H7 (cell line): ENCODE results near the gene SLC16A10. TPM values are rescaled to one million over a fixed set of nuclear protein-coding genes. Genes with fewer than 3 reads are reported as not detected.
"Not testable (repeated sequence)": the region's sequence is repeated elsewhere in the genome, so short reads cannot be mapped to it uniquely, and the experiment has no call there.

Source experiments
- DNase-seq: peaks from one replicate; pipeline ENCODE4 v3.0.0; 2012
- H3K27me3 ChIP-seq: 2 replicates; pipeline ENCODE4 v1.6.0; 2011; ENCODE audit warnings: mild to moderate bottlenecking, low read length; ENCODE audit not compliant: control insufficient read depth, insufficient read depth
- H3K36me3 ChIP-seq: replicated peaks from 2 replicates; pipeline ENCODE4 v1.5.1; 2011; ENCODE audit warnings: low read length; ENCODE audit not compliant: control insufficient read depth, insufficient read depth
- H3K4me3 ChIP-seq: 2 replicates; pipeline ENCODE4 v1.5.1; 2011; ENCODE audit warnings: low read depth, mild to moderate bottlenecking, control low read depth, low read length, moderate library complexity; ENCODE audit not compliant: insufficient read depth
- total RNA-seq: library from RNA; depleted of rRNA; stranded (reverse); fragments of >200 nt; shearing (Covaris generic); gene quantifications from 2 replicates; pipeline ENCODE4 v1.2.3, GENCODE V29; 2014

SLC16A10 gene
- total RNA-seq, 1 experiment from 2014 or later: 5.1 TPM

DNA sequence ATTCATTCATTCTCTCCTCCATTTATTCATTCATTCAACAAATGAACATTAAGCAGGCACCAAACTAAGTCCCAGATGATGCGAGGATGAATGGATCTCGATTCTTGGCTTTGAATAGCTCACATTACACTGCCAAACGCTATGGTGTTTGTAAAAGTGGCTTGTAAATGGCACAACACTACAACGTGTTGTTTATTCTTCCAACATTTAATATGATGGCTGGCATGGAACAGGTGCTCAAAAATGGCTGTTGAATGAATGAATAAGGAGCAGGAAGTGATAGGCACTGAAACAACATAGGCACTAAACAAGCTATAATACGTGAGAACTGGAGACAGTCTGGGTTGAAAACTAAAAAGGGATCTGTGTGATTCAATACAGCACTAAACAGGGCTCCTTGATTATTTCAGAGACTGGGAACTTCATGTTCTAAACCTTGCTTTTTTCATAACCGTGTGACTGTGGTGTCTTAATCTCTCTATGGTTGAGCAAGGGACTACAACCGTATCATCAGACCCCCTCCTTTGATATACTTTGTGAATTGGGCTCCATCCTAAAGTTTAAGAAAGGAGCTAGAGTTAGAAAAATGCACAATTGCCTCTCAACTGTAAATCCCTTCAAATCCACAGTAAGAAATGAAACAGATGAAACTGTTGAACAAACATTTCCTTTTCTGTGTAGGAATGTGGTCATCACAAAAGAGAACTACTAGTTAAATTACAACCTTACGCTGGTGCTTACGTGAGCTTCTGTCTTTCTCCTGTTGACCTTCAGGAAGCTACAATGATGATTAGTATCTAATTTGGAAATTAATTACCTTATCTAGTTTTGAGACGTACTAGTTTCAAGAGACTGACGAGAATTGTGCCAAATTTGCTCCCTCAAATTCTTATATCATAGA lies 16.9 kb upstream of the SLC16A10 start:
- no peak for DNase-seq
- no peaks in the 10 kb centered on the region for H3K27me3 ChIP-seq
- no peaks in the 10 kb centered on the region for H3K36me3 ChIP-seq
- no peak overlapping the region for H3K4me3 ChIP-seq

DNA sequence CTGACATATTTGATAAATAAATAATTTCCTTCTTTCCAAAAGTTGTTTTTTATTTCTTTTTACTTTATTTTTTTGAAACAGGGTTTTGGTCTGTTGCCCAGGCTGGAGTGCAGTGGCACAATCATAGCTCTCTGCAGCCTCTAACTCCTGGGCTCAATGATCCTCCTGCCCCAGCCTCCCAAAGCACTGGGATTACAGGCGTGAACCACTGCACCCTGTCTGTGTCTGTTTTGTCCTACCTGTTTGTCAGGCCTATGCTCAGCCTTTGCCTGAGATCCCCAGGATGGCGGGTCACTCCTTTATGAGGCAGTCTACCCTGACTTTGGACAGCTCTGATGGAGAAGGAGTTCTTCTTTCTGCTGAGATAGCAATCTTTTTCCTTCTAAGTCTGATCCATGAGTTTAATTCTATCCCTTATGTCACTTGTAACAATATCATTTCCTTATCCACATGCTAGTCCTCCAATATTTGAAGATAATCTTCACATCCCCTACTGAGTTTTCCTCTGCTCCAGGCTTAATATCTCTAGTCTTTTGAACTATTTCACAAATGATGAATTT lies 14.4 kb upstream of the SLC16A10 start:
- H3K4me3 ChIP-seq: no peak overlapping the region
- DNase-seq: no peak
- H3K36me3 ChIP-seq: no peaks in the 10 kb centered on the region
- H3K27me3 ChIP-seq: no peaks in the 10 kb centered on the region

DNA sequence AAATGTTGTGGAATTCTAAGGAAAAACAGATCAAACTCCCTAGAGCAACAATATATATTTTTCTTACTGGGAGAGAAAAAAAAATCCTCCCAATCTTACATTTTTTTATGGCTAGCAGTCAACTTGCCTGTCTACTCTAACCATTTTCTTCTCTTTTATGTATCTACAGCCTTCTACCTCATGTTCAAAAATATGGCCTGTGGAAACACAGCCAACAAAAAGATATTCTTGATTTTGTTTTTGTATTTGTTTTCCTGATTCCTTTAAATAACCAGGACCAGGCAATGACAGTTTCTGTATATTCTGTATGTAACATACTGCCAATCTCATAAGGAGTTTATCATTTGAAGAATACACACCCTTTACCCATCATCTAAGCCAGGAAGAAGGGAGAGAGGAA lies 13.0 kb upstream of the SLC16A10 start:
- no peak for DNase-seq
- Histone ChIP-seq H3K36me3 (no peaks in the 10 kb centered on the region), H3K27me3 (no peaks in the 10 kb centered on the region), H3K4me3 (no peak overlapping the region)

DNA sequence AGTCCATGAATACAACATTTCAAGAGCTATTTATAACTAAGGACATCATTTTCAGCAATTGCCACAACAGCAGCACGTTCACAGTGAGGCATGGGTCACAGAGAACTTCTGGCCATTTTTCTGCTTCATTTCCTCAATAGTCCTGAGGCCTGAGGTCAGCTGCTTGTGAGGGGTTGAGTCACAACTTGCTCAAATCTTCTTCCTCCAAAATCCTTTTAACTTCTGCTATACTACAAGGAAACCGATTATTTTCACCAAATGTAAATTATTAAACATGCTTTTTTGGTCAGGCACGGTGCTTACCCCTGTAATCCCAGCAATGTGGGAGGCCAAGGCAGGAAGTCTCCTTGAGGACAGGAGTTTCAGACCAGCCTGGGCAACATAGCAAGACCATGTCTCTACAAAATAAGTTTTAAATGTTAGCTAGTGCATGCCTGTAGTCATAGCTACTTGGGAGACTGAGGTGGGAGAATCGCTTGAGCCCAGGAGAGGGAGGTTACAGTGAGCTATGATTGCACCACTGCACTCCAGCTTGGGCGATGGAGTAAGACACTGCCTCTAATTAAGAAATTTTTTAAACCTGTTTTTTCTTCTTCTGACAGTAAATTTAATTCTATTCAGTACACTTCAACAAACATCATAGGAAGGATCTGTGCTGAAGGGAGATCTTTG lies 11.1 kb upstream of the SLC16A10 start:
- H3K4me3 ChIP-seq: no peak overlapping the region
- no peak for DNase-seq
- H3K36me3 ChIP-seq: no peaks in the 10 kb centered on the region
- H3K27me3 ChIP-seq: no peaks in the 10 kb centered on the region

DNA sequence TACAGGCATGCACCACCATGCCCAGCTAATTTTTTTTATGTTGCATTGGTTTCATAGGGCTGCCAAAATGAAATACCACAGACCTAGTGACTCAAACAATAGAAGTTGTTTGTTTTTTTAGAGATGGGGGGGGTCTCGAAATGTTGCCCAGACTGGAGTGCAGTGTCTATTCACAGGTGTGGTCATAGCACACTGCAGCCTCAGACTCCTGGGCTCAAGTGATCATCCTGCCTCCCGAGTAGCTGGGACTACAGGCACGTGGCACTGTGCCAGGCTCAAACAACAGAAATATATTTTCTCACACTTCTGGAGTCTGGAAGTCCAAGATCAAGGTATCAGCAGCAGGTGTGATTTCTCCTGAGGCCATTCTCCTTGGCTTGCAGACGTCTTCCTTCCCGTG lies 6.6 kb upstream of the SLC16A10 start:
- no peaks in the 10 kb centered on the region for H3K36me3 ChIP-seq
- H3K27me3 ChIP-seq: no peaks in the 10 kb centered on the region
- DNase-seq: no peak
- H3K4me3 ChIP-seq: no peak overlapping the region

DNA sequence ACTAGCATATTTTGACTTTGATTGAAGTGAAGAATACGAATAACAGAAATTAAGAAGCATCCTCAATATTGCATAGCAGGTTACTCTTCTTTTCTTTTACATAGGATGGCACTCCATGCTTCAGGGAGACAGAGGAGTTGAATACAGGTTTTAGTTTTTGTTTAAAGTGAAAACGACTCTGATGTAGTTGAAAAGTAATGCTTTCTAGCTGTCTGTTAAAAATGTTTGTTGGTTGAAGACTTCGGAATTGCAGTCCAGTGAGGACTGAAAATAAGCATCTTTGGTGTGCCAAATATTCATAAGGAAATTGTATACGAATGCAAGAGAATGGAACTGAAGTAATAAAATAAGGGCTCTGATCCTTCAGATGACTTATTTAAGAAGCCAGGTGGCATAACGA lies 618 bp upstream of the SLC16A10 start:
- H3K4me3 ChIP-seq: peak overlapping the region; percentile 67
- H3K36me3 ChIP-seq: no peaks in the 10 kb centered on the region
- no peak for DNase-seq
- H3K27me3 ChIP-seq: peaks cover 18% of the 10 kb centered on the region

DNA sequence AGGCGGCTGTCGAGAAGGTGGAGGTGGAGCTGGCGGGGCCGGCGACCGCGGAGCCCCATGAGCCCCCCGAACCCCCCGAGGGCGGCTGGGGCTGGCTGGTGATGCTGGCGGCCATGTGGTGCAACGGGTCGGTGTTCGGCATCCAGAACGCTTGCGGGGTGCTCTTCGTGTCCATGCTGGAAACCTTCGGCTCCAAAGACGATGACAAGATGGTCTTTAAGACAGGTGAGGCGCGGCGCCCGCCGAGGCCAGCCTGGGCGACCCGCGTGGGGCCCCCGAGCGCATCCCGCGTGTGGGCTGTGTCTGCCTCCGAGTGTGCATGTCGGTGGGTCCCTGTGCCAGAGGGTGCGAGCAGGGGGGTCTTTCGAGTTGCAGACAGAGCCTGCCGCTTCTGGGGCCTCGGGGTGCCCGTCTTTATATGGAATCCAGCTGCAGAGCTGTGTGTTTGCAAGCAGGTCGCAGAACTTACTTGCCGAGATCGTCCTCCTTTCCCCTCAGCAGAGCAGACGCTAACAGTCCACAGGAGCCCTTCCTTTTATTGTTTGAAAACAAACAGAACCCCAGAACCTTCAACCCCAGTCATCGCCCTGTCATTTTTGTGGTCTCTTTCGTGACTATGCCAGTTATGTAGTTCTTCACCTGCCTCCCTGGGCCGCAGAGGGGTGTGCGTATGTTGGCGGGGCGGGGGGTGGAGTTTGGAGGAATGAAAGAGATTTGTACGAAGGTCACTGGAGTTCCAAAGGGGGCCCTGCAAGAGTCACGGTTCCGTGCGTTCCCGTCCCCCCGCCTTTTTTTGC lies 766 bp downstream of the SLC16A10 start:
- DNase-seq: peak; percentile 70
- Histone ChIP-seq H3K36me3 (no peaks in the 10 kb centered on the region), H3K27me3 (peaks cover 18% of the 10 kb centered on the region), H3K4me3 (peak overlapping the region; percentile 67)

DNA sequence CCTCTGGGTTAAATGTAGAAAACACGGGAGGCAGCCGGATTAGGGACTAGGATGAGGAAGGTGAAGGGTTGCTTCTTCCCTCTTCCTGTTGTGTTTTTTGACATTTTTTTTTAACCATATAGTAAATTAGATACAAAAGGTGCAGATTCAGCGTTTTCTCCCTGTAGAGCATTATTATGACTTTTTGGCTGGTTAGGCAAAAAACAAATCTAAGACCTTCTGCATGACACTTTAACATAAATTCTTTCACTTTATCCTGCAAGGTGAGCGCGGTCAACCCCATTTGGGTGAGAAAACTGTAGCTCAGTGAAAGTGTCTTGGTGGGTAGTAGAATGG lies 1.3 kb downstream of the SLC16A10 start:
- H3K36me3 ChIP-seq: no peaks in the 10 kb centered on the region
- H3K4me3 ChIP-seq: peak overlapping the region; percentile 67
- H3K27me3 ChIP-seq: peaks cover 18% of the 10 kb centered on the region
- DNase-seq: no peak

DNA sequence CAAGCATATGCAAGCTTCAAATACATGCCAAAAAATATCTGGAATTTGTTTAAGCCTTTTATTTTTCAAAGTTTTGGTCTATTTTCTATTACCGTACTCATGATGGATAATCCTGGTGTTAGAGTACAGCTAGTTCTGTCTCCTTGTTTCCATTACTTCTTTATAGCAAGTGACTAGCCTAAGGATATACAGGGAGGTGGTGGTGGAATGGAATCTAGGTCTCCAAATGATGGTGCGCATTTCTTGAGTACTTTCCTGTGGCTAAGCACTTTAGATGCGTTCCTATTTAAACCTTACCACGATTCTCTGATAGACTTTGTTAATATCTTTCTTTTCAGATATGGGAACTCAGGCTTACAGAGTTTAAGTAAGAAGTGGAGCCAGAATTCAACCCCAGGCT lies 3.5 kb downstream of the SLC16A10 start:
- Histone ChIP-seq H3K4me3 (no peak overlapping the region), H3K36me3 (no peaks in the 10 kb centered on the region), H3K27me3 (peaks cover 18% of the 10 kb centered on the region)
- no peak for DNase-seq

DNA sequence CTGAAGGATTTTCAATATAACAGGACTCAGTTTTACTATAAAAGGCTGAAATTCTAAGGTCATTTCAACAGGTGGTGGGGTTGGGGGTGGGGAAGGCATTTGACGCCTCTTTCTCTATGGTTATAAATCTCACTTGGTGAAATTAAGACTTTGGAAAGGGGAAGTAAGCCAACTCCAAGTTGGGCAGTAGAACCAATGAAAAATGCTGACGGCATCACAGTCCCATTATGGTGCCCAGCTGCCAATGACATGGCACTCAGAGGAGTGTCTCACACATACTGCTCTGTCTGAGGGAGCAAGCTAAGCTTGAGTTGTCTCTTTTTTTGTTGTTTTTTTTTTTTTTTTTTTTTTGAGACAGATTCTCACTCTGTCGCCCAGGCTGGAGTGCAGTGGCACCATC lies 4.7 kb downstream of the SLC16A10 start:
- Histone ChIP-seq H3K36me3 (no peaks in the 10 kb centered on the region), H3K4me3 (no peak overlapping the region), H3K27me3 (peaks cover 11% of the 10 kb centered on the region)
- DNase-seq: no peak

DNA sequence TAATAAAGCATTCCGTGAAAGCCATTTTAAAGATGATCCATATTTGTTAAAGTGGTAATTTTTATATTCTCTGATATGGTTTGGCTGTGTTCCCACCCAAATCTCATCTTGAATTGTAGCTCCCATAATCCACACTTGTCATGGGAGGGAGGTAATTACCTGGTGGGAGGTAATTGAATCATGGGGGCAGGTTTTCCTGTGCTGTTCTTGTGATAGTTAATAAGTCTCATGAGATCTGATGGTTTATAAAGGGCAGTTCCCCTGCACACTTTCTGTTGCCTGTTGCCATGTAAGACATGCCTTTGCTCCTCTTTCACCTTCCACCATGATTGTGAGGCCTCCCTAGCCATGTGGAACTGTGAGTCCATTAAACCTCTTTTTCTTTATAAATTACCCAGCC lies 8.2 kb downstream of the SLC16A10 start:
- H3K27me3 ChIP-seq, H3K36me3 ChIP-seq, DNase-seq, H3K4me3 ChIP-seq: not testable (repeated sequence)

DNA sequence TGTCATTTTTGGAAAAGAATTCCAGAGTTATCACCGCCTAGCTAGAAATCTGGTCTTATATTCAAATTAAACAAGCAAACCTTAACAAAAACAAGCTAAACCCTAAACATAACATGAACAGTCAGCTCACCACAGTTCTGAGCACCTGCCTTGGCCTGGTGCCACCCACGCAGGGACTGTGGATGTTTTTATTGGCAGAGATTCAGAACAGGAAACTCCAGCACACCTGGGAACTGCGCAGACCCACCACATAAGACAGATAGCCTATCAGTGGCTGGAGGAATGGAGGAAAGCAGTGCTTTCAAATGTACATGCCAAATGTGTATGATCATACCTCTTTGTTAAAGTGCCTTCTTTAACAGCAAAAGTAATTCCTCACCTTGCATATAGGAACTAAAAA lies 8.9 kb downstream of the SLC16A10 start:
- no peak overlapping the region for H3K4me3 ChIP-seq
- no peaks in the 10 kb centered on the region for H3K27me3 ChIP-seq
- no peak for DNase-seq
- no peaks in the 10 kb centered on the region for H3K36me3 ChIP-seq

DNA sequence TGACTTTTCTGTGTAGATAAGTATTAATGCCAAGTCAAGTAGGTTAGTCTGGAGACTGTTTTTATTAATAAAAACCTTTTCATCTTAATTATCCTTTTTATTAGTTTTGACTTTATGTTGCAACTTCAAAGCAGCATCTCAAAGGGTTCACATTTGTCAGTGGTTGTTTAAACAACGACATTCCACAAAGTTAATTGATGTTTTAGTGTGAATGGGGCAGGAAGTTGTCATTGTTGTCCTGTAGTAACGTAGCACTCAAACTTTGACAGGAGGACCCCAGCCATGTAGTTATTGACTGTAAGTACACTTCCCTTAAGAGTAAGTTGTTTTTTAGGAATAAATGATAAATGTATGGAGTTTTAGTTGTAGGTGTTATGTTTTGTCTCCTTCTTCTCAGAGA lies 11.3 kb downstream of the SLC16A10 start:
- no peak overlapping the region for H3K4me3 ChIP-seq
- H3K27me3 ChIP-seq: no peaks in the 10 kb centered on the region
- no peak for DNase-seq
- no peaks in the 10 kb centered on the region for H3K36me3 ChIP-seq

DNA sequence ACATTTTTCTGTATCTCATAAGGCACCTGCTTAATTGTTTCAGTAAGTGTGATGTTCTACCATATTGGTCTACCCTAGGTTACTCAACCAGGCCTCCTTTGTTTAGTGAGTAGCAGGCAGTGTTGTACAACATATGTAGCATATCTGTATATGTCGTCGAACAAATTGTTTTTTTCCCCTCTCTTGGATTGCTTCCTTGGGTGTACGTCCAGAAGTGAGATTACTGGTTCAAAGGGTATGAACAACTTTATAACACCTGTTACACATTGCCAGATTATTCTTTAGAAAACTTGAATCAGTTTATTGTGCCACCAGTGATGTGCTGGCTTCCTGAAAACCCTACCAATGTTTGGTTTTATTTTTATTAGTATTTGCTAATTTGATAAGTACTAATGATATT lies 14.7 kb downstream of the SLC16A10 start:
- no peak for DNase-seq
- H3K27me3 ChIP-seq: no peaks in the 10 kb centered on the region
- no peak overlapping the region for H3K4me3 ChIP-seq
- no peaks in the 10 kb centered on the region for H3K36me3 ChIP-seq
